Amniotic stem cell (primary cell): ENCODE data around the gene XPO1.
"Not testable (repeated sequence)": the region's sequence is repeated elsewhere in the genome, so short reads cannot be mapped to it uniquely, and the experiment has no call there.

Source experiments
- DNase-seq: peaks from one replicate; lab custom pipeline; 2025; lab: John Stamatoyannopoulos, UW

XPO1 gene, protein sequence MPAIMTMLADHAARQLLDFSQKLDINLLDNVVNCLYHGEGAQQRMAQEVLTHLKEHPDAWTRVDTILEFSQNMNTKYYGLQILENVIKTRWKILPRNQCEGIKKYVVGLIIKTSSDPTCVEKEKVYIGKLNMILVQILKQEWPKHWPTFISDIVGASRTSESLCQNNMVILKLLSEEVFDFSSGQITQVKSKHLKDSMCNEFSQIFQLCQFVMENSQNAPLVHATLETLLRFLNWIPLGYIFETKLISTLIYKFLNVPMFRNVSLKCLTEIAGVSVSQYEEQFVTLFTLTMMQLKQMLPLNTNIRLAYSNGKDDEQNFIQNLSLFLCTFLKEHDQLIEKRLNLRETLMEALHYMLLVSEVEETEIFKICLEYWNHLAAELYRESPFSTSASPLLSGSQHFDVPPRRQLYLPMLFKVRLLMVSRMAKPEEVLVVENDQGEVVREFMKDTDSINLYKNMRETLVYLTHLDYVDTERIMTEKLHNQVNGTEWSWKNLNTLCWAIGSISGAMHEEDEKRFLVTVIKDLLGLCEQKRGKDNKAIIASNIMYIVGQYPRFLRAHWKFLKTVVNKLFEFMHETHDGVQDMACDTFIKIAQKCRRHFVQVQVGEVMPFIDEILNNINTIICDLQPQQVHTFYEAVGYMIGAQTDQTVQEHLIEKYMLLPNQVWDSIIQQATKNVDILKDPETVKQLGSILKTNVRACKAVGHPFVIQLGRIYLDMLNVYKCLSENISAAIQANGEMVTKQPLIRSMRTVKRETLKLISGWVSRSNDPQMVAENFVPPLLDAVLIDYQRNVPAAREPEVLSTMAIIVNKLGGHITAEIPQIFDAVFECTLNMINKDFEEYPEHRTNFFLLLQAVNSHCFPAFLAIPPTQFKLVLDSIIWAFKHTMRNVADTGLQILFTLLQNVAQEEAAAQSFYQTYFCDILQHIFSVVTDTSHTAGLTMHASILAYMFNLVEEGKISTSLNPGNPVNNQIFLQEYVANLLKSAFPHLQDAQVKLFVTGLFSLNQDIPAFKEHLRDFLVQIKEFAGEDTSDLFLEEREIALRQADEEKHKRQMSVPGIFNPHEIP (N-terminal part only)

DNA sequence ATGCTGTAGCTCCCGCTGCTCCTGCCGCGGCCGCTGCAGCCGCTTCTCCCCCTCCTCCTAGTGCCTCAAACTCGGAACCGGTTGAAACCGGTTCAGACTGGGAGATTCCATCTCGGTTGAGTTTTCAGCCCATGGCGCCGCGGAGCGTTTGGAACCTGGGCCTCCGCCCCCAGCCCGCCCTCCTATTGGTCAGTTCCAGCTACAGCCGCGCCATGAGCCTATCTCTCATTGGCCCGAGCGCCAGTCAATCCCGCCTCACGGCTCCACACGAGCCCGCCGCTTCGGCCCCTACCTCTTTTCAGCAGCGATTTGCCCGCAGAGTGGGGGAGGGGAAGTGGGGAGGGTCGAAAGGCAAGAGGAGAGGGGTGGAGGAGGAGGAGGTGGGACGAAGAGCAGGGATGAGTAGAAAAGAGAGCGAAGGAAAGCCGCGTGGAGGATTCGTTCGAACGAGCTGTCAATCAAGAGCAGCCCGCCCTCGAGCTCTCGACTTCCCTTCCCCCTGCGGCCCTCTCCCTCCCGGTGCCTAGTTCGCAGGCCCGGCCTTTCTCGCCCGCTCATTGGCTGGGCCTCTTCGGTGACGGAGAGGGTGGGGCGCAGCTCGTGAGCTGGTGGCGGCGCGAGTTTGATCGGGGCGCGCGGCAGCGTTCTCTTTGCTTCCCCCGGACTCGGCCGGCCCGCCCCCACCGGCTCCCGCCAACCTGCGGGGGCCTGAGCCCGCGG lies at the start of gene XPO1:
Gene XPO1, minus strand, starts transcription at position 157 of the 720 bp plus-strand sequence. CDS start 4,459 bp downstream, outside the sequence.
- peak; percentile 100 for DNase-seq

DNA sequence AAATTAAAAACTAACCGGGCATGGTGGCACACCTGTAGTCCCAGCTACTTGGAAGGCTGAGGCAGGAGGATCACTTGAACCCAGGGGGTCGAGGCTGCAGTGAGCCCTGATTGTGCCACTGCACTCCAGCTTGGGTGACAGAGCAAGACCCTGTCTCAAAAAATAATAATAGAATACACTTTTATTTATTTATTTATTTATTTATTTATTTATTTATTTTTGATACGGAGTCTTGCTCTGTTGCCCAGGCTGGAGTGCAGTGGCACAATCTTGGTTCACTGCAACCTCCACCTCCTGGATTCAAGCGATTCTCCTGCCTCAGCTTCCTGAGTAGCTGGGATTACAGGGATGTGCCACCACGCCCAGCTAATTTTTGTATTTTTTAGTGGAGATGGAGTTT lies 48.8 kb upstream of the XPO1 start:
- not testable (repeated sequence) for DNase-seq

DNA sequence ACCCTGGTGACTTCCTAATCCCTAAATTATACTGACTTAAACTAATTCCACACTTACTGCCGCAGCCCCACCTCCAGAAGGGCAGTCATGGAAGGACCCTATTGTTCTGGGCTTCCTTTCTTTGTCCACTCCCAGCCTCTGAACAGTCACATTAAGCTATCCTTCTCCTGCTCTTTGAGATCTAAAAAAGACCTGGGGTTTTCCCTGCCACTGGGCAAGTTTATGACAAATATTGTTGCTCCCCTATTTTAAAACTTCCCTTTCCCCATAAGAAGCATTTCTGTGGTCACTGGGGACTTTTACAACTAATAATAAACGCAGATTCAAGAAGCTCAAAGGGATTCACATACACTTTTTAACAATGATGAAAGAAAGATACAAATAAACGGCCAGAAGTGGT lies 47.2 kb upstream of the XPO1 start:
- DNase-seq = no peak

DNA sequence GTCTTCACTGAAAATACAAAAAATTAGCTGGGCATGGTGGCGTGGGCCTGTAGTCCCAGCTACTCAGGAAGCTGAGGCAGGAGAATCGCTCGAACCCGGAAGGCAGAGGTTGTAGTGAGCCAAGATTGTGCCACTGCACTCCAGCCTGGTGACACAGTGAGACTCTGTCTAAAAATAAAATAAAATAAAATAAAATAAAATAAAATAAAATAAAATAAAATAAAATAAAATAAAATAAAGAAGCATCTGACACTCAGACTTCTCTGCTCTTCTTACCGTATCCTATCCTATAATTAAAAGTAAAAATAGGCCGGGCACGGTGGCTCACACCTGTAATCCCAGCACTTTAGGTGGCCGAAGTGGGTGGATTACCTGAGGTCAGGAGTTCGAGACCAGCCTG lies 46.2 kb upstream of the XPO1 start:
- DNase-seq = not testable (repeated sequence)

DNA sequence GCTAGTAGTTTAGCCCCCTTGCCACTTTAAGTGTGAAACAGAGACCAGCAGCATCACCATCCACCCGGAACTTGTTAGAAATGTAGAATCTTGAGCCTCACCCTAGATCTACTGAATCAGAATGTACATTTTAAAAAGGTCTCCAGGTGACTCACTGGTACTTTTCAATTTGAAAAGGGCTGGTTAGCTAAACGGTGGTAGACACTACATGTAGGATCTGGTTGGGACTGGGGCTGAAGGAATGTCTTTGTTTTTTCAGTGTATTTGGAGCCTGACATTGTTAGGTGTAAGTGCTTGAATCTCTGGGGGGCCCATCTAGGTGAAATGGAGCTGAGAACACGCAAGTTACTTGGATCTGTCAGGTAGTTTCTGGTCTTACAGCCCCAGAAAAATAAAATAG lies 44.0 kb upstream of the XPO1 start:
- no peak for DNase-seq

DNA sequence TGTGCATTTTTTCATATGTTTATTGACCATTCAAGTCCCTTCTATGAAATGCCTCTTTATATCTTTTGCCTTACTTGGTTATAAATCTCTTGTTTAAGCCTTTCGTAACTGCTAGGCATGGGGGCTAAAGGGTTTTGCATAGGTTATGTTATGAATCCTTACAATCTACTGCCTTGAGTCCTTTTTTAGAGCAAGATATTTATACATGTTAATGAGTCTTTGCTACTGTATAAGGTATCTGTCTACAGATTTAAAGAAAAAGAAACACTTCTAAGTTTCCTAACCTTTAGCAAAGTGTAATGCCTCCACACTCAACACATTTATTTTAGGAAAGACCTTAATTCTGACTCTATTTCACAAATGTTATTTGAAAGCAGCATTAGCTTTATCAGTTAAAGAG lies 43.6 kb upstream of the XPO1 start:
- DNase-seq = no peak

DNA sequence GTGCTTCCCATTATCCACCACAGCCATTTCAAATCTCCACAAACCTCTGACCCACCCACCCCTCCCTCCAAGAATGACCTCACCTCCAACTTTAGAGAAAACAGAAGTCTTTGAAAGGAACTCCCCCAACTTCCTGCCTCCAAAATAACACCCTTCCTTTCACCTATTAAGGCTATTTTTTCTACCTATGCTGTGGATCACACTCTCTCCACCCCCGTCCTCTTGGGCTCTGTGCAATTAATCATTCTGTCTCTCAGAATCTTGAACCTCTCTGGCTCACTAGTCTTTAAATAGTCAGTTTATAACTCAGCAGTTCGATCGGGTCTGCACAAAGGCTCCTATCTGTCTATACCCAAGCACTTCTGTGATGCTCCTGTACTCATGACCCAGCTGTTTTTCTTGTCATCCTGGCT lies 37.3 kb upstream of the XPO1 start:
- no peak for DNase-seq

DNA sequence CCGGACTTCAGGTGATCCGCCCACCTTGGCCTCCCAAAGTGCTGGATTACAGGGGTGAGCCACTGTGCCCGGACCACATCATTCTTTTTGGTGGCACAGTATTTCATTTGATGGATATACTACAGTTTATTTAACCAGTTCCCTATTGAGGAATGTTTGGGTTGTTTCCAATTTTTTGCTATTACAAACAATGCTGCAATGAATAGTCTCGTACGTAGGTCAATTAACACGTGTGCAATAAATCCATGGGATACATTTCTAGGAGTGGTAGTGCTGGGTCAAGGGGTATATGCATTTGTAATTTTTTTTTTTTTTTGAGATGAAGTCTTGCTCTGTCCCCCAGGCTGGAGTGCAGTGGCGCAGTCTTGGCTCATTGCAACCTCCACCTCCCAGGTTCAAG lies 28.4 kb upstream of the XPO1 start:
- DNase-seq = no peak

DNA sequence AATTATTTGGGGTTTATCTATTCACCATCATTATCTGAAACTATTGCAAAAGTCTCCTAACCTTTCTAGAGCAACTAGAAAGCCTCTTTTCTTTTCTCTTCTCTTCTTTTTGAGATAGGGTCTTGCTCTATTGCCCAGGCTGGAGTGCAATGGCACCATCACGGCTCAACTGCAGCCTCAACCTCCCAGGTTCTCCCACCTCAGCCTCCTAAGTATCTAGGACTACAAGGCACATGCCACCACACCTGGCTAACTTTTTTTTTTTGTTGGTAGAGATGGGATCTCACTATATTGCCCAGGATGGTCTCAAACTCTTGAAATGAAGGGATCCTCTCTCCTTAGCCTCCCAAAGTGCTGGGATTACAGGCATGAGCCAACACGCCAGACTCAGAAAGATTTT lies 24.5 kb upstream of the XPO1 start:
- DNase-seq = no peak

DNA sequence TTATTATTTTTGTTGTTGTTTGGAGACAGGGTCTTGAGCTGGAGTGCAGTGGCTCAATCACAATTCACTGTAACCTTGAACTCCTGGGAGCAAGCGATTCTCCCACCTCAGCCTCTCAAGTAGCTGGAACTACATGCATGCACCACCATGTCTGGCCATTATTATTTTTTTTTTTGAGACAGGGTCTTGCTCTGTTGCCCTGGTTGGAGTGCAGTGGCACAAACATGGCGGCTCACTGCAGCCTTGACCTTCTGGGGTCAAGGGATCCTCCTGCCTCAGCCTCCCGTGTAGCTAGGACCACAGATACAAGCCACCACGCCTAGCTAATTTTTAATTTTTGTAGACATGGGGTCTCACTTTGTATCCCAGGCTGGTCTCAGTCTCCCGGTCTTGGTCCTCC lies 20.0 kb upstream of the XPO1 start:
- no peak for DNase-seq

DNA sequence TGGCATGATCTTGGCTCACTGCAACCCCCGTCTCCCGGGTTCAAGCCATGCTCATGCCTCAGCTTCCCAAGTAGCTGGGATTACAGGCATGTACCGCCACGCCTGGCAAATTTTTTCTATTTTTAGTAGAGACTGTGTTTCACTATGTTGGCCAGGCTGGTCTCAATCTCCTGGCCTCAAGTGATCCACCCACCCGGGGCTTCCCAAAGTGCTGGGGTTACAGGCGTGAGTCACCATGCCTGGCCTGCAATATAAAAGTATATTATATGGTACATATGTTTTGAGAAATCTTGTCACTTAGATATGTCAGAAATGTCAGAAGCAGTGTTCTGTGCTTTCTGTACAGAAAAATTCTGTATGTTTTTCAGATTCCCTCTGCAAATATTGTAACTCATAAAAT lies 19.2 kb upstream of the XPO1 start:
- no peak for DNase-seq

DNA sequence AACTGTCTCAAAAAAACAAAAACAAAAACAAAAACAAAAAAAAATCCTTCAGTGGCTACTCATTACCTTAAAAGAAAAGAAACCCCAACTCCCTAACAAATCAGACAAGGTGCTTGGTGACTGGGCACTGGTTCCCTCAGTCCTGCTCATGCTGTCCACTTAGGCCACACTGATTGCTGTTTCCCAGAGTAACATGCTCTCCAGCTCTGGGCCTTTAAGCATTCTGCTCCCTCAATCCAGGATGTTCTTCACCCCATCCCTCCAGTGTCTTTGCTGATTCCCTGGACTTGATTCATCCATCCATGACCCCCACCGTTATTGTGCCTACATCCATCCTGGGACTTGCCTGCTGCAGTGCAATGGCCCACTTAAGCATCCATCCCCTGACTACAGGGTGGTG lies 16.4 kb upstream of the XPO1 start:
- DNase-seq = no peak

DNA sequence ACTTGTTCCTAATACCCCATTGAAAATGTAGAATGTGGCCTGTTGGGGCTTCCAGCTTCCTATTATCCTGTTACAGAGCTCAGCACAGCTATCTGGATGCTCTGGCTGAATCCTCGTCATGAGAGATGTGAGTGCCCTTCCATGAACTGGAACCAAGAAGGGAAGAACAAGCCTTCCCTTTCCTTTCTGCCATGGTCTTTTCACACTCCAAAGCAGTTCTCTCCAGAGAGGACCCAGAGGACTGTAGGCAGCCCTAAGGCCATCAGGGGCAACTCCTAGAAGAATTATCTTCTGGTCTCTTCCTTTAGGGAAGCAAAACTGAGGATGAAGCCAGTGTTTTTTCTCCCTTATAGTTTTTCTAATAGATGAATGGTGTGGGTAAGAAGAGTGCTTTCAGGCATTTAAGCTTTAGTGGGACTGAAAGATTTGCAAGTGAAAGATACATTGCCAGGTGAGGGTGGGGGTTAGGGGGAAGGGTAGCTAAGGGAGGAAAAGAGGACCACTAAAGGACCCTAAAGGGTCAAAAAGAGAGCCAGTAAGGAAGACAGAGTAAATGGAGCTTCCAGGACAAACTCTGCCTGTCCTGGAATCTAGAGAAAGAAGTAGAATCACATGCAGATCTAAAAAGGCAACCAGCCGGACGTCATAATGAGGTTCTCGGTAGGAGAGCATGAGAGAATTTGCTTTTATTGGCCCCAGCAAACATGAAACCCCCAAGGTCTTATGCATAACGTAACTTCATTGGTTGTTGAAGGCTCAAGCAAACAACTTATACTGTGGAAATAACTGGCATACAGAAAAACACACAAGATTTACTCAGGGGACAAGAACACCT lies 12.4 kb upstream of the XPO1 start:
- no peak for DNase-seq

DNA sequence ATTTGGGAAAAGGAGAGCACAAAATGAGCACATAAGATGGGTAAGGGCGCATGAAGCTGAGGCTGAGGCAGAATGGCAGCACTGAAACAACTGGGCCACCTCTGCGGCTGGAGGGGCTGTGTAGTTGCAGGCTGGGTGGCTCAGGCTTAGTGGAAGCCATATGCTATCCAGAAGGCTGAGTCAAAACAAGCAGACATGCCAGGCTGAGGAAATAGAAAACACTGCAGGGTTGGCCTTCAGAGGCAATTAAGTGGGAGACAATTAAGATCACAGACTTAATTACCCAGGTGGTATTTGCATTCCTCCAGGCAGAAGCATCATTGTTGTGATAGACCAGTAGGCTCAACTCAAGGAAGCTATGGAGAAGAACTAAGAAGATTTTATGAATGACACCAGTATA lies 11.4 kb upstream of the XPO1 start:
- DNase-seq = no peak

DNA sequence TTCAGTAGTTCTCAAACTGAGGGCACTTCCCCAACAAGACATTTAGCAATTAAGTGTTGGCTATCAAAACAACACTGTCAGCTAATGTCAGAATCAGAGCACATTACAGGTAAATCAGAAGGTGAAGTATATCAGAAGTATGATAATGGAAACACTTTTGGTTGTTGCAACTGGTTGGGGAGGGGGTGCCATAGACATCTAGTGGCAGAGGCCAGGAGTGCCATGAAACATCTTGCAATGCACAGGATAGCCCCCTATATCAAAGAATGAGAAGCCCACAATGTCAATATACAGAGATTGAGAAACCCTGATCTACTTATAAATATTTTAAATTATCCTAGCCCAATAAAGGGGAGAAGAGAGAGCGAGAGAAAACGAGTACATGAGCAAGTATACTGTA lies 4.9 kb upstream of the XPO1 start:
- DNase-seq = no peak

DNA sequence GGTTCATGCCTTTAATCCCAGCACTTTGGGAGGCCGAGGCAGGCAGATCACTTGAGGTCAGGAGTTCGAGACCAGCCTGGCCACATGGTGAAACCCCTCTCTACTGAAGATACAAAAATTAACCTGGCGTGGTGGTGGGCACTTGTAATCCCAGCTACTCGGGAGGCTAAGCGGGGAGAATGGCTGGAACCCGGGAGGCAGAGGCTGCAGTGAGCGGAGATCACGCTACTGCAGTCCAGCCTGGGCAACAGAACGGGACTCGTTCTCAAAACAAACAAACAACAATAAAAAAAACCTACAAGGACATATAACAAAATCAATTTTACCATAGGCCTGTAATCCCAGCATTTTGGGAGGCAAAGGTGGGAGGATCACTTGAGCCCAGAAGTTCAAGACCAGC lies 2.0 kb upstream of the XPO1 start:
- DNase-seq = not testable (repeated sequence)

DNA sequence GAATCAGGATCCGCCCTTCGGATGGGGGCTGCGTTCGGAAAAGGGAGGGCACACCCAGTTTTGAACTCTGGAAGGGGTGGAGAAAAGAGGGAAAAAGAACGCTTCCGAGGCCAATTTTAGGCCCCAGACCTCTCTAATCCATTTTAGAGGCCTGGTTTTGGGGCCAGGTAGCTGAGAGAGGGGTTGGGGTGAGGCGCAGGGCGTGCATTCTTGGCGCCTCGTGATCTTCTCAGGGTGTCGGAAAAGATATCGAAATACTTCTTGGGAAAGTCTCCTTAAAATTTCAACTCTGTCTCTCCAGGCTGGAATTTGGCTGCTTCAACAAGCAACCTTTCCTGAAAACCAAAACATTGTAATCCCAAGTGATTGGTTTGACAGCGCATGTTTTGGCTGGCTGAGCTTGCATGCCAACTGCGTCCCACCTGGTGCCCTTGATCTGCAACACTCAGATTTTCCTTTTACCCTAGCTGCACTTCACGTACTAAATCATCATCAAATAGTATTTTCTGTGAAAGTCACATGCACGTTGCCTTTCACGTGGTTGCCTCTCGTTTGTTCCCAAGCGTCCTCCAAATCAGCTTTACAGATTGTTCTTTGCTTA lies 864 bp upstream of the XPO1 start:
- no peak for DNase-seq

DNA sequence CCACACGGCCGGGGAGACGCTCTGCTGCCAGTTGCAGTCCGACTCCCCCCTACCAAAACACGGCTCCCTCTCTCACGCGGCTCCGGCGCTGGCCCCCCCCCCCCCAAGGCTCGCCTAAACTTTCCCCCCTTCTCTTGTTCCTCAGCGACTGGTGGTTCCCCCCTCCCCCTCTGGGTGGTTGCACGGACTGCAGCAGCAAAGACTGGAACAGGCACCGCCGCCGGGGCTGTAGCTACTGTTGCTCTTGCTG lies 281 bp downstream of the XPO1 start:
- DNase-seq = no peak

DNA sequence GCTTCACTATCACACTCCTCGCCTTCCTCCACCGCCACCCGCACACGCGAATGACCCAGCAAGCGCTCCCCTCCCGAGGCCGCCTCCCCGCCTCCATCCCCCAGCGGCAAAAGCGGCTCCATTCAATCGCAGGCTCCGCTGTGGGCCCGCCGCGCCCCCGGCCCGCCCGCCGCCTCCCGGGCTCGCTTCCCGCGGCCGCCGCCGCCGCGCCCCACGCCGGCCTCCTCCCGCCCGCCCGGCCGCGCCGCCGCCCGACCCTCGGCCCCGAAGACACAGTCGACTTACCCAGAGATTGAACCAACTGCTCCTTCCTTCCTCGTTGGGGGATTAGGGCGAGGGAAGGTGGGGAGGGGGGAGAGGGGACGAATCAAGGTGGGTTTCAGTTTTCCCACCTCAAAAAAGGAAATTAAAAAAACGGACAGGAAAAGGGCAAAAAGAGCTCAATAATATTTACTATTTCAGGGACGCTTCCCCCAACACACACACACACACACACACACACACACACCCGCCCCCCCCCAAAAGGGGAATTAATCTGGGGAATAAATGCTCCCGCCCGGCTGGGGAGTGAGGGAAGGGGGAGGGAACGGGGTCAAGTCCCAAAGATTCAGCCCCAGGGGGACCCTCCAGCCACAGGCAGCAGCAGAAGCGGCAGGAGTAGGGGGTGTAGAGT lies 743 bp downstream of the XPO1 start:
- no peak for DNase-seq

DNA sequence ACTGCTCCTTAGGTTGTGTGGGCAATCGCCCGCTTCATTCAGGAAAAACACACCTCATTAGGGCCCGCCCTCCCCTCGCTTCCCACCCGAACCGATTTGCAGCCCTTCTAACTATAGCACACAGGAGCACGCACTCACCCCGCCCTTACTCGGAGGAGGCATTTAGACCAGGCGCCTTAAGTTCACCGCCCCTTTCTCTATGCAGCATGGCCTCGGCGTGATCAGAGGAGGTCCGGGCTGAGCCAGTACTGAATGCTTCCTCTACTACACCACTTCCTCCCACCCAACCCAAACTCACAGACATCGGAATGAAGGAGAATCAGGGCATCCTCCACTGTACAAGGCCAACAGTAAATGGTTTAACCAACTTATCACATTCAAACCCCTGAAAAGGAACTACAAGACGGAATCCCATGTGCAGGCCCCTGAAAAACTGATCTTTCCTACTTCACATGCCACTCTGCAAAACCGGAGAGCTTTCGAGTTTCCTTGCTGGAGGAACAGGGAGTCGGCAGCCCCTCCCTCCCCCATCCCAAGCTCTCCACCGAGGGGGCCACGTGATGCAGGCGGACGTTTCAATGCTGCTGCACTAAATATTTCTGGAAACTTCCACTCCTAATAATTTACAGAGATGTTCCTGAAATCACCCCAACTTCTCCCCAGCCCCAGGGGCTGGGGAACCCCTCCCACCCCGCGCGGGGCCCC lies 1.4 kb downstream of the XPO1 start:
- DNase-seq = peak; percentile 69
